Loucy (cell line): ENCODE data around the gene PFDN2.

Experiments
- H2AFZ ChIP-seq: fragments of 200-600 bp; sonication (generic); 2 replicates; pipeline ENCODE4 v1.6.0; 2016; ENCODE audit warnings: antibody characterized with exemption, mild to moderate bottlenecking, low read length, moderate library complexity
- H3F3A ChIP-seq: fragments of 200-600 bp; 2 replicates; pipeline ENCODE4 v1.6.0; 2016; ENCODE audit warnings: antibody characterized with exemption, low read depth, mild to moderate bottlenecking
- H3K27me3 ChIP-seq: fragments of 200-600 bp; sonication (generic); 2 replicates; pipeline ENCODE4 v1.6.1; 2014; ENCODE audit warnings: low read length, mild to moderate bottlenecking; ENCODE audit not compliant: insufficient read depth, poor library complexity, severe bottlenecking
- H3K36me3 ChIP-seq: fragments of 200-600 bp; sonication (generic); 2 replicates; pipeline ENCODE4 v1.6.1; 2016; ENCODE audit warnings: low read length; ENCODE audit not compliant: insufficient read depth
- H3K4me1 ChIP-seq: fragments of 200-600 bp; sonication (generic); 2 replicates; pipeline ENCODE4 v1.5.1; 2014; ENCODE audit warnings: low read length, mild to moderate bottlenecking; ENCODE audit not compliant: insufficient read depth, poor library complexity, severe bottlenecking
- H3K4me2 ChIP-seq: fragments of 200-600 bp; sonication (generic); 2 replicates; pipeline ENCODE4 v1.6.0; 2014; ENCODE audit warnings: antibody characterized with exemption, low read length, low read depth, mild to moderate bottlenecking; ENCODE audit not compliant: poor library complexity, severe bottlenecking
- H3K4me3 ChIP-seq: fragments of 200-600 bp; sonication (generic); 2 replicates; pipeline ENCODE4 v1.5.1; 2014; ENCODE audit warnings: low read length, mild to moderate bottlenecking, mixed read lengths; ENCODE audit not compliant: poor library complexity, severe bottlenecking
- H3K79me2 ChIP-seq: fragments of 200-600 bp; sonication (generic); 2 replicates; pipeline ENCODE4 v1.6.1; 2014; ENCODE audit warnings: low read length; ENCODE audit not compliant: insufficient read depth
- H3K9ac ChIP-seq: fragments of 200-600 bp; sonication (generic); 2 replicates; pipeline ENCODE4 v1.6.0; 2014; ENCODE audit warnings: mild to moderate bottlenecking, low read depth, low read length, moderate library complexity; ENCODE audit not compliant: poor library complexity, severe bottlenecking
- H3K9me2 ChIP-seq: fragments of 200-600 bp; sonication (generic); replicated peaks from 2 replicates; pipeline ENCODE4 v1.6.1; 2016; ENCODE audit warnings: low read depth, low read length, mixed read lengths
- H3K9me3 ChIP-seq: fragments of 200-600 bp; sonication (generic); 2 replicates; pipeline ENCODE4 v1.6.1; 2014; ENCODE audit warnings: mild to moderate bottlenecking, antibody characterized with exemption, low read length, low read depth; ENCODE audit not compliant: insufficient read depth
- H4K20me1 ChIP-seq: fragments of 200-600 bp; sonication (generic); 2 replicates; pipeline ENCODE4 v1.6.0; 2014; ENCODE audit warnings: antibody characterized with exemption, low read length, mild to moderate bottlenecking; ENCODE audit not compliant: insufficient read depth, poor library complexity, severe bottlenecking
- EZH2phosphoT487 ChIP-seq: fragments of 200-600 bp; IDR thresholded peaks from 2 replicates; pipeline ENCODE4 v1.6.1; 2018; ENCODE audit warnings: antibody characterized with exemption, mild to moderate bottlenecking, moderate library complexity, borderline replicate concordance
- TF ChIP-seq, protein P1 (sequence below): fragments of 200-600 bp; sonication (generic); conservative IDR thresholded peaks from 2 replicates; pipeline ENCODE4 v1.5.1; 2014; ENCODE audit warnings: mild to moderate bottlenecking, antibody characterized with exemption, low read length

PFDN2 gene

DNA sequence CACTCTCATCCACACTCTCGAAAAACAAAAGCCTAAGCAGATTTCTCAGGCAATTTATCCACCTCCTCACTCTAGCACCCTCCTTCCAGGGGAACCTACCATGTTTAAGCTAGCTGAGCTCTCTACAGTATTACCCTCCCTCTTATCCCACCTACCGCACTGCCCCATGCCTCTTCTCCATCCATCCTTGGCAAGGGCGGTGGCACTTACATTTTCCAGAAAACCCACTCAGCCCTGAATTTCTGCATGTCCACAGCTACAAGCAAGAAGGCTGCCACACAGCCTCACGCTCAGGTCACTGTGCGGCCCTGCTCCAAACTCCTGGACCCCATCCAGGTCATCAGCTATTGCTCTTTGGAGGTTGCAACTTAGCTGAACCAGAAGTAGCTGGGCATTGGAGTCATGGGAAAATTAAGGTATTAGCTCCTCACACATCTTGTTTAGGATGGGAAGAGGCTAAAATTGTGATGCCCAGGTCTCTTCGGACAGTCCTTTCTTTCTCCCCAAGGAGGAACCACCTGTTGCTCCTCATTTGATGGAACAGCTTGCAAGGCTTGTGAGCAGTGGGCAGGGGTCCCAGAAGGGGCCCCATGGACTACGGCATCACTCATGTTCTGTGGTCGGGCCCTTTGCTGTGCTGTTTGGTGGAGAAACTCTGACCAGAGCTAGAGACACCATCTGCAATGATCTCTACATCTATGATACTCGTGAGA, 18.6 kb downstream of the PFDN2 start:
- Histone ChIP-seq H4K20me1 (peaks cover 4% of the 10 kb centered on the region), H3K27me3 (no peaks in the 10 kb centered on the region), H3K79me2 (peaks cover 12% of the 10 kb centered on the region; the same call in 1 of the 2 replicates), H3K36me3 (peaks cover 35% of the 10 kb centered on the region; the same call in 1 of the 2 replicates), H3K9ac (no peak overlapping the region), H3K4me1 (peaks cover 3% of the 10 kb centered on the region), H3K4me3 (no peak overlapping the region), H3F3A (no peaks in the 10 kb centered on the region), H3K9me2 (no peaks in the 10 kb centered on the region), H3K4me2 (no peak overlapping the region), H2AFZ (no peak overlapping the region), H3K9me3 (no peaks in the 10 kb centered on the region)
- TF ChIP-seq EZH2phosphoT487: no peak
- TF ChIP-seq, protein P1, sequence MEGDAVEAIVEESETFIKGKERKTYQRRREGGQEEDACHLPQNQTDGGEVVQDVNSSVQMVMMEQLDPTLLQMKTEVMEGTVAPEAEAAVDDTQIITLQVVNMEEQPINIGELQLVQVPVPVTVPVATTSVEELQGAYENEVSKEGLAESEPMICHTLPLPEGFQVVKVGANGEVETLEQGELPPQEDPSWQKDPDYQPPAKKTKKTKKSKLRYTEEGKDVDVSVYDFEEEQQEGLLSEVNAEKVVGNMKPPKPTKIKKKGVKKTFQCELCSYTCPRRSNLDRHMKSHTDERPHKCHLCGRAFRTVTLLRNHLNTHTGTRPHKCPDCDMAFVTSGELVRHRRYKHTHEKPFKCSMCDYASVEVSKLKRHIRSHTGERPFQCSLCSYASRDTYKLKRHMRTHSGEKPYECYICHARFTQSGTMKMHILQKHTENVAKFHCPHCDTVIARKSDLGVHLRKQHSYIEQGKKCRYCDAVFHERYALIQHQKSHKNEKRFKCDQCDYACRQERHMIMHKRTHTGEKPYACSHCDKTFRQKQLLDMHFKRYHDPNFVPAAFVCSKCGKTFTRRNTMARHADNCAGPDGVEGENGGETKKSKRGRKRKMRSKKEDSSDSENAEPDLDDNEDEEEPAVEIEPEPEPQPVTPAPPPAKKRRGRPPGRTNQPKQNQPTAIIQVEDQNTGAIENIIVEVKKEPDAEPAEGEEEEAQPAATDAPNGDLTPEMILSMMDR: no peak

DNA sequence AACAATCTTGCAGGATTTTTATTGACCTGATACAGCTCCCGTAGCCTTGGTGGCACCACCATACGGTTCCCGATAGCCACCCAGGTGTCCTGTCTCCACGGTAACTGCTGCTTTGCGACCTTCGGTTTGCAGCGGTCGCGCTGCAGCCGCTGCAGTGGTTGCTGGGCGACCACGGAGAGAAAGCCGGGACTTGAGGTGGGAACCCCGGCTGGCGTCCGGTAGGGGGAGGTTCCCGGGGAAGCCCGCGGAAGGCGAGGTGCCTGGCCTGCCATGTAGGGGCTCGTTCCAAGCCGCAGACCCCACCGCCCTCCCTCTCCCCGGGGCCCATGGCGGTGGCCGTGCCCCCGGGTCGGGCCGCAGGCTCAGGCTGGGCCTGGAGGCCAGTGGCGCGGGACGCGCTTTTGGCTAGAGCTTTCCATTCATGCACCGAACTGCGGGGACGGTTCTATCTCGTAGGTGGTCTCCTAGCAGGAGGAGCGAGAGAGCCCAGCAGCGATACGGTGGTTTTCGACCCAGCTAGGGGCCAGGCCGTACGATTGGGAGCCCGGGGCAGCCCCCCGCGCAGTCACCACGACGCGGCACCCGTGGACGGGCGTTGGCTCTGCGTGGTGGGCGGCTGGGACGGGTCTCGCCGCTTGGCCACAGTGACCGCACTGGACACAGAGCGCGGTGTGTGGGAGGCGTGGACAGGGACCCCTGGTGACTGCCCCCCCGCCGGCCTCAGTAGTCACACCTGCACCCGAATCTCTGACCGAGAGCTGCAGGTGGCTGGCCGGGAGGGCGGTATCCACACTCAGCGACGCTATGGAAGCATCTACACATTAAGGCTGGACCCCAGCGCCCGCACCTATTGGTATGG, 19.4 kb downstream of the PFDN2 start, which contains the start of gene KLHDC9:
KLHDC9 (plus strand) TSS at position 152 of the 859 bp plus-strand sequence; CDS start at position 327, 175 bp downstream.
- H3K4me1 ChIP-seq: peaks cover 3% of the 10 kb centered on the region
- H3K9me2 ChIP-seq: no peaks in the 10 kb centered on the region
- H3K36me3 ChIP-seq: peaks cover 31% of the 10 kb centered on the region; the same call in 1 of the 2 replicates
- H3F3A ChIP-seq: no peaks in the 10 kb centered on the region
- H3K9ac ChIP-seq: peak within 1 kb of the TSS; percentile 8
- no peaks in the 10 kb centered on the region for H3K27me3 ChIP-seq
- H3K4me2 ChIP-seq: no peak within 1 kb of the TSS
- H2AFZ ChIP-seq: peak within 1 kb of the TSS; percentile 48; the same call in 1 of the 2 replicates
- TF ChIP-seq, protein P1: no peak
- no peak for TF ChIP-seq EZH2phosphoT487
- no peaks in the 10 kb centered on the region for H3K9me3 ChIP-seq
- H4K20me1 ChIP-seq: peaks cover 4% of the 10 kb centered on the region
- peaks cover 6% of the 10 kb centered on the region; the same call in 1 of the 2 replicates for H3K79me2 ChIP-seq
- no peak within 1 kb of the TSS for H3K4me3 ChIP-seq

DNA sequence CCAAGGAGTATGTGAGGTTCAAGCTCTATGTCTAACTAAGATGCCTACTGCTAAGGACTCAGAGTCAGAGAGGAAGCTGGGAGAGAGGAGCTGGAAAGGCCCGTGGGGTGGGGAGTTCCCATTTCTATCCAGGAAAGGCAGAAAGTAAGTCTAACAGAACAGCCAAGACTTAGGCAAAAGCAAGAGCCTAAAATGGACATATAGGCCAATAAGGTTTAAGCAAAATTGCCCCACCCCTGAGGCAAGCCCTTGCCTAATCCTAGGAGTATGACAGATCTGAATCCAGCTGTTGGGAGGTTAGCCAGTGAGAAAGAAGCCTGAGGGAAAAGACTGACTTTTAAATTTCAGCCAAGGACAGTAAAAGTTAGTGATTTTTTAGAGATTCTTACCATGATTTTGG, 21.3 kb downstream of the PFDN2 start:
- Histone ChIP-seq H3K9me2 (no peaks in the 10 kb centered on the region), H2AFZ (no peak overlapping the region), H4K20me1 (no peaks in the 10 kb centered on the region)

More for the DNA sequence above, 21.3 kb downstream of the PFDN2 start:
- Histone ChIP-seq H3F3A (no peaks in the 10 kb centered on the region), H3K4me1 (peaks cover 3% of the 10 kb centered on the region), H3K27me3 (no peaks in the 10 kb centered on the region), H3K4me3 (no peak overlapping the region), H3K4me2 (no peak overlapping the region), H3K9ac (no peak overlapping the region), H3K36me3 (peaks cover 22% of the 10 kb centered on the region; the same call in 1 of the 2 replicates), H3K9me3 (no peaks in the 10 kb centered on the region), H3K79me2 (no peaks in the 10 kb centered on the region)
- TF ChIP-seq, protein P1: no peak
- no peak for TF ChIP-seq EZH2phosphoT487
